MM.1S (cell line): Measurements from ENCODE around the gene USP11.

Experiments used
- EZH2 ChIP-seq: fragments of 300-600 bp; sonication (generic); optimal IDR thresholded peaks from 2 replicates; pipeline ENCODE3; 2017; ENCODE audit warnings: low read depth, mild to moderate bottlenecking, antibody characterized with exemption, low read length, mixed read lengths
- TF ChIP-seq, protein P1 (sequence below): fragments of 300-600 bp; sonication (generic); IDR thresholded peaks from 2 replicates; pipeline ENCODE4 v1.5.1; 2016; ENCODE audit warnings: antibody characterized with exemption, low read length, mixed read lengths

GRCh38 chrX:47217852-47218279 lies 14.9 kb upstream of the USP11 start:
- TF ChIP-seq, protein P1, sequence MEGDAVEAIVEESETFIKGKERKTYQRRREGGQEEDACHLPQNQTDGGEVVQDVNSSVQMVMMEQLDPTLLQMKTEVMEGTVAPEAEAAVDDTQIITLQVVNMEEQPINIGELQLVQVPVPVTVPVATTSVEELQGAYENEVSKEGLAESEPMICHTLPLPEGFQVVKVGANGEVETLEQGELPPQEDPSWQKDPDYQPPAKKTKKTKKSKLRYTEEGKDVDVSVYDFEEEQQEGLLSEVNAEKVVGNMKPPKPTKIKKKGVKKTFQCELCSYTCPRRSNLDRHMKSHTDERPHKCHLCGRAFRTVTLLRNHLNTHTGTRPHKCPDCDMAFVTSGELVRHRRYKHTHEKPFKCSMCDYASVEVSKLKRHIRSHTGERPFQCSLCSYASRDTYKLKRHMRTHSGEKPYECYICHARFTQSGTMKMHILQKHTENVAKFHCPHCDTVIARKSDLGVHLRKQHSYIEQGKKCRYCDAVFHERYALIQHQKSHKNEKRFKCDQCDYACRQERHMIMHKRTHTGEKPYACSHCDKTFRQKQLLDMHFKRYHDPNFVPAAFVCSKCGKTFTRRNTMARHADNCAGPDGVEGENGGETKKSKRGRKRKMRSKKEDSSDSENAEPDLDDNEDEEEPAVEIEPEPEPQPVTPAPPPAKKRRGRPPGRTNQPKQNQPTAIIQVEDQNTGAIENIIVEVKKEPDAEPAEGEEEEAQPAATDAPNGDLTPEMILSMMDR = no peak
- TF ChIP-seq EZH2 = no peak
